ENCODE data around the gene FAM184B.

The FAM184B gene

GRCh38 chr4:17635056-17635455 is 146.4 kb downstream of the FAM184B start:
- no peak for DNase-seq (ENCODE audit: low read depth)

GRCh38 chr4:17633600-17633999 is 147.8 kb downstream of the FAM184B start:
- DNase-seq (ENCODE audit: low read depth), result no peak

- DNase-seq (ENCODE audit: low read depth), result no peak
Measured at GRCh38 chr4:17630228-17630627, 151.2 kb downstream of the FAM184B start.

- no peak for DNase-seq (ENCODE audit: low read depth)
Measured at GRCh38 chr4:17624821-17625220, 156.6 kb downstream of the FAM184B start.

- DNase-seq (ENCODE audit: low read depth), result no peak
Measured at GRCh38 chr4:17623451-17624001, 157.9 kb downstream of the FAM184B start.

- DNase-seq (ENCODE audit: low read depth), result no peak
Measured at GRCh38 chr4:17619416-17620105, 161.9 kb downstream of the FAM184B start.

GRCh38 chr4:17618926-17619325 is 162.5 kb downstream of the FAM184B start:
- no peak for DNase-seq (ENCODE audit: low read depth)

GRCh38 chr4:17616283-17616682 is 165.1 kb downstream of the FAM184B start:
- DNase-seq (ENCODE audit: low read depth), result no peak

- peak; percentile 92 for DNase-seq (ENCODE audit: low read depth)
Measured at GRCh38 chr4:17614416-17615299, 166.8 kb downstream of the FAM184B start, which contains the start of gene MED28. MED28 (plus strand) TSS chr4:17614641; CDS start chr4:17614655, 14 bp downstream.

- no peak for DNase-seq (ENCODE audit: low read depth)
Measured at GRCh38 chr4:17613761-17614415, 167.5 kb downstream of the FAM184B start.

- no peak for DNase-seq (ENCODE audit: low read depth)
Measured at GRCh38 chr4:17605236-17605635, 176.2 kb downstream of the FAM184B start.

GRCh38 chr4:17599826-17600225 is 181.6 kb downstream of the FAM184B start:
- DNase-seq (ENCODE audit: low read depth), result no peak

GRCh38 chr4:17597517-17597916 is 183.9 kb downstream of the FAM184B start:
- no peak for DNase-seq (ENCODE audit: low read depth)

GRCh38 chr4:17595471-17596005 is 185.9 kb downstream of the FAM184B start:
- DNase-seq (ENCODE audit: low read depth), result no peak

- DNase-seq (ENCODE audit: low read depth), result no peak
Measured at GRCh38 chr4:17589355-17589754, 192.1 kb downstream of the FAM184B start.

- no peak for DNase-seq (ENCODE audit: low read depth)
Measured at GRCh38 chr4:17587094-17587822, 194.2 kb downstream of the FAM184B start.

GRCh38 chr4:17584521-17585213 is 196.8 kb downstream of the FAM184B start:
- DNase-seq (ENCODE audit: low read depth), result no peak

GRCh38 chr4:17583941-17584340 is 197.5 kb downstream of the FAM184B start:
- DNase-seq (ENCODE audit: low read depth), result no peak

GRCh38 chr4:17583276-17583675 is 198.1 kb downstream of the FAM184B start:
- no peak for DNase-seq (ENCODE audit: low read depth)

GRCh38 chr4:17580969-17581368 is 200.5 kb downstream of the FAM184B start:
- no peak for DNase-seq (ENCODE audit: low read depth)
